ENCODE data around the gene B9D2. TPM values are rescaled to one million over a fixed set of nuclear protein-coding genes. Genes with fewer than 3 reads are reported as not detected.
A peak's percentile ranks its signal among the peaks of the same experiment; 100 is the strongest.

Gene B9D2
- polyA plus RNA-seq, 1 of the 3 experiments (the other 2 are of a cell fraction) = 13.3 TPM

GRCh38 chr19:41332000-41332399 is 31.9 kb downstream of the B9D2 start (continued):
- TF ChIP-seq USF1 (IDR thresholded peaks at IDR 0.05; ENCODE audit: borderline replicate concordance, low read depth) (no peak), YY1 (IDR thresholded peaks at IDR 0.05; ENCODE audit: low read depth) (no peak)

- CTCF ChIA-PET = interaction anchor here (0.9 to 2.3 kb wide), 2 partner anchors 22 to 23 kb away, joined by 3 to 8 read pairs; no protein-coding TSS in a partner anchor
- Histone ChIP-seq H3K27ac (ENCODE audit: low read depth in 2 of 2, low read length in 1 of 2) (no peak overlapping the region), H3K36me3 (replicated peaks in 1 of 2; ENCODE audit: control insufficient read depth in 1 of 2, insufficient read depth in 2 of 2, low read length in 1 of 2) (peaks cover 6 to 53% of the 10 kb centered on the region in 2 experiments), H3F3A (replicated peaks; ENCODE audit: insufficient read depth) (peaks cover 59% of the 10 kb centered on the region), H3K27me3 (ENCODE audit: insufficient read depth) (no peaks in the 10 kb centered on the region), H3K9ac (no peak overlapping the region), H3K9me3 (no peaks in the 10 kb centered on the region), H4K20me1 (ENCODE audit: insufficient read depth) (peaks cover 28% of the 10 kb centered on the region), H3K9me2 (no peaks in the 10 kb centered on the region), H3K79me2 (ENCODE audit: insufficient read depth) (peaks cover 77% of the 10 kb centered on the region), H2AFZ (ENCODE audit: low read depth) (no peak overlapping the region), H3K4me2 (no peak overlapping the region), H3K4me1 (ENCODE audit: control insufficient read depth in 1 of 2, insufficient read depth in 2 of 2, low read depth in 1 of 2, low read length in 1 of 2) (peaks cover 4 to 19% of the 10 kb centered on the region in 2 experiments; a peak in 3 of 4 replicates), H3K4me3 (ENCODE audit: low read depth in 2 of 2, low read length in 1 of 2) (no peak overlapping the region)
- POLR2A ChIA-PET = no interaction called here
- WGBS (ENCODE audit: low lambda C conversion rate) = 78% methylated on average over 40 of the region's 47 CpGs
- TF ChIP-seq NRF1 (IDR thresholded peaks at IDR 0.05; ENCODE audit: low read depth, low read length) (no peak), USF1 (IDR thresholded peaks at IDR 0.05; ENCODE audit: borderline replicate concordance, low read depth) (no peak), POLR2AphosphoS5 (IDR thresholded peaks at IDR 0.05; ENCODE audit: low read depth, low read length) (no peak), FOXM1 (IDR thresholded peaks at IDR 0.05; ENCODE audit: low read depth) (no peak), IRF3 (IDR thresholded peaks at IDR 0.05; ENCODE audit: low read depth, low read length) (no peak), CTCF (IDR thresholded peaks at IDR 0.05) (no peak), FOXJ3 (CRISPR knock-in tag; IDR thresholded peaks at IDR 0.05) (no peak), MEF2A (IDR thresholded peaks at IDR 0.05; ENCODE audit: borderline replicate concordance, low read depth) (no peak), MAX (IDR thresholded peaks at IDR 0.05; ENCODE audit: low read depth) (no peak), TAF1 (IDR thresholded peaks at IDR 0.05; ENCODE audit: borderline replicate concordance, low read depth, low read length) (no peak), CHD2 (IDR thresholded peaks at IDR 0.05; ENCODE audit: low read length, partially characterized antibody) (no peak), USF2 (IDR thresholded peaks at IDR 0.05; ENCODE audit: borderline replicate concordance, low read depth, low read length) (no peak), YY1 (IDR thresholded peaks at IDR 0.05; ENCODE audit: low read depth) (no peak), MXI1 (IDR thresholded peaks at IDR 0.05; ENCODE audit: low read depth, low read length) (no peak)
- peak; percentile 71 for DNase-seq
Measured at GRCh38 chr19:41330946-41331678, 32.8 kb downstream of the B9D2 start.

Data from SK-N-SH (cell line).